Stimulated activated CD4-positive, alpha-beta T cell treated with anti-CD3 and anti-CD28 coated beads, Interleukin-1b, Interleukin-23, amount 100 ng/mL, for 24 hours (primary cell): ENCODE results near the gene PTPN4.
"Not testable (repeated sequence)": the region's sequence is repeated elsewhere in the genome, so short reads cannot be mapped to it uniquely, and the experiment has no call there.

Source experiments
- DNase-seq, 4 experiments: peaks; one replicate each; pipeline ENCODE4 v3.0.0-alpha.2; 2020; ENCODE audit warnings: low read depth in 4 of 4, low spot score in 1 of 4

Gene PTPN4

DNA sequence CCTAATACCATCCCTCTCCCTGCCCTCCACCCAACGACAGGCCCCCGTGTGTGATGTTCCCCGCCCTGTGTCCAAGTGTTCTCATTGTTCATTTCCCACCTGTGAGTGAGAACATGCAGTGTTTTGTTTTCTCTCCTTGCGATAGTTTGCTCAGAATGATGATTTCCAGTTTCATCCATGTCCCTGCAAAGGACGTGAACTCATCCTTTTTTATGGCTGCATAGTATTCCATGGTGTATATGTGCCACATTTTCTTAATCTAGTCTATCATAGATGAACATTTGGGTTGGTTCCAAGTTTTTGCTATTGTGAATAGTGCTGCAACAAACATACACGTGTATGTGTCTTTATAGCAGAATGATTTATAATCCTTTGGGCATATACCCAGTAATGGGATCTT lies 44.7 kb downstream of the PTPN4 start:
- DNase-seq = not testable (repeated sequence)

- DNase-seq = no peak
These were observed 48.9 kb downstream of the PTPN4 start for GRCh38 chr2:119808516-119809147.

GRCh38 chr2:119809339-119810048 lies 49.8 kb downstream of the PTPN4 start:
- DNase-seq = no peak

DNA sequence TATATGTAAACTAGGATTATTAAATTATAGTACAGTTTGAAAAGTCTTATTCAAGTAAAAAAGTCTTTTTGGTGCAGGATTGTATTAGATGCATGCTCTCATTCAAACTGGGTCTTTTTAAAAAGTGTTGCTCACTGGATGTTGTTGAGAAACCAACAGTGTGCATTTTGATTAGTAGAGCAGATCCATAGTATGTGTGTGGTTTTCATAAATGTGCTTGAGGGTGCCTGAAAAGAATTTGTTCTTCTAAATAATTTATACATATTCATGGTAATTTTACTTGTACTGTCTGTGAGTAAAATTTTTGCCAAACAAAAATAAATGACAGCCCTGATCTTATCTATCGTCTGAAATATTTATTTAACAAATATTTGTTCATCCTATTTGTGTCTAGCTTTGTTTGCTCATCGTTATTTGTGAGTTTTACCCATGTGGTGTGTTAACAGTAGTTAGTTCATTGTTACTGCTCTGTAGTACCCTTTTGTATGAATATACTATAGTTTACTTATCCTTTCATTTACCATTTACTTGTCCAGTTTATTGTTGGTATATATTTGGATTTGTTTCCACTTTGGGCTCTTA lies 50.4 kb downstream of the PTPN4 start:
- no peak for DNase-seq

- DNase-seq = no peak
These were observed 54.5 kb downstream of the PTPN4 start for GRCh38 chr2:119814216-119814615.

DNA sequence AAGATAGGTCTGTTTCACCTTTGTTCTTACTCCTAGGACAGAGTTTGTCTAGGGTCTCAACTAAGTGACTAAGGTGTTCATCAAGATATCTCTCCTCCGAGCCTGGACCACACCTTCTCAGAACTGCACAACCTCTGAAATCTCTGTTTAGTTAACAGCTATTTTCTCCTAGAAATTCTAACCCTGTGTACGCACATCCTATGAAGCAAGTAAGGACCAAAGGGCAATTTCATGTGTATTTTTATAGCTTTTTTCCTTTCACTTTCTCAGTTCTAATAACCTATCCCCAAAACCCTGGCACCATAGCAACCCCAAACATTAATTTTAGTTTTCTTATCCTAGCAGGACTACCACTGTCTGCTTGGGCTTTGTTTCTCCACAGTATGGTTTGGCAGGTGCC lies 59.1 kb downstream of the PTPN4 start:
- DNase-seq = no peak

GRCh38 chr2:119819846-119820245 lies 60.1 kb downstream of the PTPN4 start:
- no peak for DNase-seq

DNA sequence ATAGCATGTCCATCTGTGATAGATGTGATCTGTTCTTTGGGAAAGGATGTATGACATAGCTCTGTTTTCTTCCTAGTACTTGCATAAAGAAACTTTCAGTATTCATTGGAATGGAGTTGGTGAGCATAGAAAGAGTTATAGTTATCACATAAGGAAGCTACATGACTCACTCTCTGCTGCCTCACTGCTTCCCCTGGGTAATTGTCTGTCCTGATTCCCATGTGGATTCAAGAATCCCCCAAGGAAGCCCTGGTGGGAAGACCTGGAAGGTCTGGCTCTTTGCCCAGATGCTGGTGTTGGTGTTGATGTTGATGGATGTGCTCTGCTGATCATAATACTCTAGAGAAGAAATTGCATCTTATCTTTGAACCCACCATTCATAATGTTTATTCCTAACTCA lies 60.6 kb downstream of the PTPN4 start:
- no peak for DNase-seq

GRCh38 chr2:119821266-119821665 lies 61.5 kb downstream of the PTPN4 start:
- no peak for DNase-seq

- no peak for DNase-seq
These were observed 64.1 kb downstream of the PTPN4 start for GRCh38 chr2:119823734-119824334.

DNA sequence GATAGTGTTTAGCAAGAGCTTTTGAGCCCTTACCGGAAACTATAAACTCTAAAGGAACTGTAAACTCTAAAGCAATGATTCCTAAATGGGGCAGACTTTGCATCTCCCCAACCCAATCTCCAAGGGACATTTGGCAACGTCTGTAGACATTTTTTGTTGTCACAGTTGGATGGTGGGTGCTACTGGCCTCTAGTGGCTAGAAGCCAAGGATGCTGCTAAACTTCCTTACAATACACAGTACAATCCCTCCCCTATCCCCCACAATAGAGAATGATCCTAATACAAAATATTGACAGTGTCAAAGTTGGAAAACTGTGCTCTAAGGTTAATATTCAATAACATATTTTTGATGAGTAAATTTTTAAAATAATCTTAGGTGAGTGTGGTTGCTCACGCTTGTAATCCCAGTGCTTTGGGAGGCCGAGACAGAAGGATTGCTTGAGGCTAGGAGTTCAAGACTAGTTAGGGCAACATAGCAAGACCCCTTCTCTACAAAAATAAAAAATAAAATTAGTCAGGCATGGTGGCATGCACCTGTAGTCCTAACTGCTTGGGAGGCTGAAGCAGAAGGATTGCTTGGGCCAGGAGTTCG lies 66.7 kb downstream of the PTPN4 start:
- no peak for DNase-seq

GRCh38 chr2:119827866-119828507 lies 68.3 kb downstream of the PTPN4 start:
- DNase-seq = no peak

DNA sequence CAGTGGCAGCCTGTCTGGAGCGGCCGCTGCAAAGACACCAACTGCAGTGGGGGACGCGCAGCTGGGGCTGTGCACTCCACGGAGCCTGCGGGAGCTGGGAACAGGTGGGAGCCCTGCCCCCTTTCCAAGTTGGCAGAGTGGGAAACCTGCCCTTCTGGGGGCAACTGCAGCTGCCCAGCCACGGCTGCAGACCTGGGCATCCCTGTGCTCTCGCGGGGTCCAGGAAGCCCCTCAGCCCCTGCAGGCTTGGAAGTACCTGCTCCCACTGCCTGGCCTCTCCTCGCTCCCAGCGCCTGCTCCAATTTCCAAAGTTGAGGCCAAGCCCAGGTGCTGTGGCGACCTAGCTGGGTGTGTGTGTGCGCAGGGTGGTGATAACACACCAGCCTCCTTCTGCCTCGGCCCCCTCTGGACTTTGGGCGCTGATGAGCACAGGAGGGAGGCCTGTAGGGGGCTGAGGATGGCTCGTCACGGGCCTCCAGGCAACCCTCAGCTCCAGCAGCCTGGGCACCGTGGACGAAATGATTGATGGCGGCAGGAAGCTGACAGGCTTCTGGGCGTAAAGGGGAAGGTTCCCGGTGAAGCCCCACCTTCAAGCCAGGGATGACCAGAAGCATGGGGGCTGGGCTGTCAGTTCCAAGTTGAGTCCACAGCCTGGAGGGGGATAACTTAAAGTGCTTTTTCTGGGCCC lies 76.9 kb downstream of the PTPN4 start:
- DNase-seq = no peak

DNA sequence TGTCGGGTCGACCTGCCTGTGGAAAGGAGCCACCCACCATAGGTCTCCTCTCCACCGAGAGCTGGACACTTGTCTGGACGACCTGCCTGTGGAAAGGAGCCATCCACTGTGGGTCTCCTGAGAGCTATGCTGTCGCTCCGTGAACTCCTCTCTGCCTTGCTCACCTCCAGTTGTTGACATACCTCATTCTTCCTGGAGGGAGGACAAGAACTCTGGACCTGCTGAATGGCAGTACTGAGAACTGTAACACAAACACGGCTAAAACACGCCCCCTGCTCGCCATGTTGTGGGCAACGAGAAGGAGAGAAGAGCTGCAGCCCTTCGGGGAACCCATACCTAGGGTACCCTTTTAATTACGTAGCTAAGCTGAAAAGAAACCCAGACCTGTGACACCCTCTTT lies 77.6 kb downstream of the PTPN4 start:
- DNase-seq = no peak

GRCh38 chr2:119837759-119838158 lies 78.0 kb downstream of the PTPN4 start:
- no peak for DNase-seq

- no peak for DNase-seq
These were observed 78.5 kb downstream of the PTPN4 start for GRCh38 chr2:119838179-119838578.

- no peak for DNase-seq
These were observed 81.8 kb downstream of the PTPN4 start for GRCh38 chr2:119841550-119841949.

DNA sequence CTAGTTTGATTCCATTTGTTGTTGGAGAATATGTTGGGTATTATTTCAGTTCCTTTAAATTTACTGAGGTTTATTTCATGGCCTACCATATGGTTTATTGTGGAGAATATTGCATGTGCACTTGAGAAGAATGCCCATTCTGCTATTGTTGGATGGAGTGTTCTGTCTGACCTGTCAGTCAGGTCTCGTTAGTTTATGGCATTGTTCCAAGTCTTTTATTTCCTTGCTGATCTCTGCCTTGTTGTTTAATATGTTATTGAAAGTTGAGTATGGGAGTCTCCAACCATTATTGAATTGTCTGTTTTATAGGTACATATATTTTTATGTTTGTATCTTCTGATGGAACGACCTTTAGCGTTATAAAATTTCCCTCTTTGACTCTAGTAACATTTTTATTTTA lies 86.3 kb downstream of the PTPN4 start:
- no peak for DNase-seq

- DNase-seq = no peak
These were observed 90.3 kb downstream of the PTPN4 start for GRCh38 chr2:119849838-119850565.

- DNase-seq = no peak
These were observed 92.5 kb downstream of the PTPN4 start for GRCh38 chr2:119852214-119852613.
